OCI-LY1 (cell line): ENCODE data around the gene UNC13A.

ENCODE experiments used
- EZH2 ChIP-seq: fragments of 200-600 bp; sonication (generic), shearing (Covaris generic); IDR thresholded peaks from 2 replicates; pipeline ENCODE4 v1.8.0; 2017; ENCODE audit warnings: borderline replicate concordance, mixed run types, mild to moderate bottlenecking, antibody characterized with exemption, low read length, moderate library complexity, mixed read lengths
- TF ChIP-seq, protein P1 (sequence below): fragments of 200-600 bp; sonication (generic), shearing (Covaris generic); IDR thresholded peaks from 2 replicates; pipeline ENCODE4 v1.5.1; 2017; ENCODE audit warnings: mild to moderate bottlenecking, antibody characterized with exemption, low read length, moderate library complexity, mixed read lengths

DNA sequence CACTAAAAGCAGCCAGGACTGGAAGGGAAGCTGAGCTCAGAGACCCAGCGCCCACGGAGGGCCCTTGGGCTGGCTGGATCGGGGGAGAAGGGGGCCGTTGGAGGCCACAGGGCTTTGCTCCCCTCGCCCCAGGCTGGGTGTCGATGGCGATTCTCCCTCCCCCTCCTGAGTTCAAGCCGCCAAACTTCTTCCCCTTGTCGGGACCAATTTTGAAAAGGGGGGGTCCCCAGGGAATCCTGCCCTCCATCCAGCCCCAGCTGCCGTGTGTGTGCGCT, 71.5 kb downstream of the UNC13A start:
- TF ChIP-seq, protein P1, sequence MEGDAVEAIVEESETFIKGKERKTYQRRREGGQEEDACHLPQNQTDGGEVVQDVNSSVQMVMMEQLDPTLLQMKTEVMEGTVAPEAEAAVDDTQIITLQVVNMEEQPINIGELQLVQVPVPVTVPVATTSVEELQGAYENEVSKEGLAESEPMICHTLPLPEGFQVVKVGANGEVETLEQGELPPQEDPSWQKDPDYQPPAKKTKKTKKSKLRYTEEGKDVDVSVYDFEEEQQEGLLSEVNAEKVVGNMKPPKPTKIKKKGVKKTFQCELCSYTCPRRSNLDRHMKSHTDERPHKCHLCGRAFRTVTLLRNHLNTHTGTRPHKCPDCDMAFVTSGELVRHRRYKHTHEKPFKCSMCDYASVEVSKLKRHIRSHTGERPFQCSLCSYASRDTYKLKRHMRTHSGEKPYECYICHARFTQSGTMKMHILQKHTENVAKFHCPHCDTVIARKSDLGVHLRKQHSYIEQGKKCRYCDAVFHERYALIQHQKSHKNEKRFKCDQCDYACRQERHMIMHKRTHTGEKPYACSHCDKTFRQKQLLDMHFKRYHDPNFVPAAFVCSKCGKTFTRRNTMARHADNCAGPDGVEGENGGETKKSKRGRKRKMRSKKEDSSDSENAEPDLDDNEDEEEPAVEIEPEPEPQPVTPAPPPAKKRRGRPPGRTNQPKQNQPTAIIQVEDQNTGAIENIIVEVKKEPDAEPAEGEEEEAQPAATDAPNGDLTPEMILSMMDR, result no peak
- no peak for TF ChIP-seq EZH2
